GM12892 (cell line): ENCODE measurements around the gene REC114.

Experiments
- POLR2A ChIP-seq: IDR thresholded peaks from 2 replicates; pipeline ENCODE4 v1.6.1; 2011; ENCODE audit warnings: low read depth, low read length, control low read depth
- POLR2AphosphoS5 ChIP-seq: IDR thresholded peaks from 2 replicates; pipeline ENCODE4 v1.6.1; 2011; ENCODE audit warnings: low read depth, low read length, control low read depth
- TAF1 ChIP-seq: IDR thresholded peaks from 2 replicates; pipeline ENCODE4 v1.6.1; 2011; ENCODE audit warnings: low read depth, mild to moderate bottlenecking, control low read depth, low read length, borderline replicate concordance

GRCh38 chr15:73539212-73540128 is 96.5 kb downstream of the REC114 start:
- TF ChIP-seq POLR2AphosphoS5 (no peak), TAF1 (no peak), POLR2A (no peak)
